ENCODE measurements around the gene KLHL36.

KLHL36 gene

DNA sequence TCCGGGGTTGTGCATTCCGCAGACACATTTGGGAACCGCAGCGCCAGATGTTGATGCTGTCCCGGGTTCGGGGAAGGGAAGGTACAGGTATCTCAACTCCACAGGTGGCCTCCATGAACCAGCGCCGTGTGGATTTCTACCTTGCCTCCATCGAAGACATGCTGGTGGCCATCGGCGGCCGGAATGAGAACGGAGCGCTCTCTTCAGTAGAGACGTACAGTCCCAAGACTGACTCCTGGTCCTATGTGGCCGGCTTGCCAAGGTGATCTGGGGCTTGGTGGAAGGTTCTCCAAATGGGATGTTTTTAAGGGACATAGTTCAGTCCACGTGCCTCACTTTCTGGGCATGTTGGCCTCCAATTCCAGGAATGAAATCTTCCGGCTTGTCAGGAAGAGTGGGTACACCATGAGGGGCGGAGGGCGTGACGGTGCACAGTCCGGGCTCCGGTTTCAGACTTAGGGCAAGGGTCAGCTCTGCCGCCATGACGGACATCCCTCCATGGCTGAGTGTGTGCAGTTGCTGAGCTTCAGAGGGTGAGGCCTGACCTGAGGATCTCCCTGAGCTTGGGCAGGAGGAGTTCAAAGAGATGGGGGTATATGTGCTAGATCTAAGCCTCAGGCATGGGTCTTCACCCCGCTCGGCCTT is 11.5 kb downstream of the KLHL36 start:
- Histone ChIP-seq H3K4me1 (ENCODE audit: insufficient read depth, low read length, poor library complexity, severe bottlenecking) (peaks cover 10% of the 10 kb centered on the region), H3K4me2 (ENCODE audit: low read depth, low read length, poor library complexity, severe bottlenecking) (no peak overlapping the region), H2AFZ (ENCODE audit: low read length) (no peak overlapping the region), H3K27me3 (ENCODE audit: insufficient read depth, low read length, poor library complexity, severe bottlenecking) (no peaks in the 10 kb centered on the region), H3K9me3 (ENCODE audit: insufficient read depth, low read depth, low read length) (no peaks in the 10 kb centered on the region), H3K79me2 (ENCODE audit: insufficient read depth, low read length) (peaks cover 7% of the 10 kb centered on the region; the same call in 1 of the 2 replicates), H4K20me1 (ENCODE audit: insufficient read depth, low read length, poor library complexity, severe bottlenecking) (no peaks in the 10 kb centered on the region), H3K9ac (ENCODE audit: low read depth, low read length, poor library complexity, severe bottlenecking) (no peak overlapping the region), H3K9me2 (replicated peaks; ENCODE audit: low read depth, low read length) (no peaks in the 10 kb centered on the region), H3K4me3 (ENCODE audit: low read length, poor library complexity, severe bottlenecking) (no peak overlapping the region), H3K36me3 (ENCODE audit: insufficient read depth, low read length) (peaks cover 50% of the 10 kb centered on the region; the same call in 1 of the 2 replicates), H3F3A (ENCODE audit: low read depth) (no peaks in the 10 kb centered on the region)
- TF ChIP-seq EZH2phosphoT487 (IDR thresholded peaks at IDR 0.05; ENCODE audit: borderline replicate concordance) = no peak
- TF ChIP-seq, protein P1, sequence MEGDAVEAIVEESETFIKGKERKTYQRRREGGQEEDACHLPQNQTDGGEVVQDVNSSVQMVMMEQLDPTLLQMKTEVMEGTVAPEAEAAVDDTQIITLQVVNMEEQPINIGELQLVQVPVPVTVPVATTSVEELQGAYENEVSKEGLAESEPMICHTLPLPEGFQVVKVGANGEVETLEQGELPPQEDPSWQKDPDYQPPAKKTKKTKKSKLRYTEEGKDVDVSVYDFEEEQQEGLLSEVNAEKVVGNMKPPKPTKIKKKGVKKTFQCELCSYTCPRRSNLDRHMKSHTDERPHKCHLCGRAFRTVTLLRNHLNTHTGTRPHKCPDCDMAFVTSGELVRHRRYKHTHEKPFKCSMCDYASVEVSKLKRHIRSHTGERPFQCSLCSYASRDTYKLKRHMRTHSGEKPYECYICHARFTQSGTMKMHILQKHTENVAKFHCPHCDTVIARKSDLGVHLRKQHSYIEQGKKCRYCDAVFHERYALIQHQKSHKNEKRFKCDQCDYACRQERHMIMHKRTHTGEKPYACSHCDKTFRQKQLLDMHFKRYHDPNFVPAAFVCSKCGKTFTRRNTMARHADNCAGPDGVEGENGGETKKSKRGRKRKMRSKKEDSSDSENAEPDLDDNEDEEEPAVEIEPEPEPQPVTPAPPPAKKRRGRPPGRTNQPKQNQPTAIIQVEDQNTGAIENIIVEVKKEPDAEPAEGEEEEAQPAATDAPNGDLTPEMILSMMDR (conservative IDR thresholded peaks at IDR 0.05; ENCODE audit: low read length) = no peak

GRCh38 chr16:84660973-84661372 is 12.7 kb downstream of the KLHL36 start:
- H3K79me2 ChIP-seq (ENCODE audit: insufficient read depth, low read length) = 0 out of 2 replicates have a peak, but pooled peaks cover under 1% of the 10 kb centered on the region
- no peaks in the 10 kb centered on the region for H3K9me3 ChIP-seq (ENCODE audit: insufficient read depth, low read depth, low read length)
- peaks cover 8% of the 10 kb centered on the region for H3K4me1 ChIP-seq (ENCODE audit: insufficient read depth, low read length, poor library complexity, severe bottlenecking)
- H3K4me2 ChIP-seq (ENCODE audit: low read depth, low read length, poor library complexity, severe bottlenecking) = no peak overlapping the region
- no peak overlapping the region for H2AFZ ChIP-seq (ENCODE audit: low read length)
- H3K36me3 ChIP-seq (ENCODE audit: insufficient read depth, low read length) = peaks cover 50% of the 10 kb centered on the region; the same call in 1 of the 2 replicates
- H3F3A ChIP-seq (ENCODE audit: low read depth) = no peaks in the 10 kb centered on the region
- H3K9me2 ChIP-seq (replicated peaks; ENCODE audit: low read depth, low read length) = no peaks in the 10 kb centered on the region
- H3K9ac ChIP-seq (ENCODE audit: low read depth, low read length, poor library complexity, severe bottlenecking) = no peak overlapping the region
- no peak overlapping the region for H3K4me3 ChIP-seq (ENCODE audit: low read length, poor library complexity, severe bottlenecking)
- TF ChIP-seq EZH2phosphoT487 (IDR thresholded peaks at IDR 0.05; ENCODE audit: borderline replicate concordance) = no peak
- TF ChIP-seq, protein P1 (conservative IDR thresholded peaks at IDR 0.05; ENCODE audit: low read length) = no peak
- no peaks in the 10 kb centered on the region for H3K27me3 ChIP-seq (ENCODE audit: insufficient read depth, low read length, poor library complexity, severe bottlenecking)
- H4K20me1 ChIP-seq (ENCODE audit: insufficient read depth, low read length, poor library complexity, severe bottlenecking) = no peaks in the 10 kb centered on the region

- Histone ChIP-seq H3K4me2 (ENCODE audit: low read depth, low read length, poor library complexity, severe bottlenecking) (no peak overlapping the region), H3K9ac (ENCODE audit: low read depth, low read length, poor library complexity, severe bottlenecking) (no peak overlapping the region), H3K27me3 (ENCODE audit: insufficient read depth, low read length, poor library complexity, severe bottlenecking) (no peaks in the 10 kb centered on the region), H4K20me1 (ENCODE audit: insufficient read depth, low read length, poor library complexity, severe bottlenecking) (no peaks in the 10 kb centered on the region), H3K4me3 (ENCODE audit: low read length, poor library complexity, severe bottlenecking) (no peak overlapping the region), H2AFZ (ENCODE audit: low read length) (no peak overlapping the region), H3K4me1 (ENCODE audit: insufficient read depth, low read length, poor library complexity, severe bottlenecking) (peaks cover 5% of the 10 kb centered on the region), H3K9me3 (ENCODE audit: insufficient read depth, low read depth, low read length) (no peaks in the 10 kb centered on the region), H3K9me2 (replicated peaks; ENCODE audit: low read depth, low read length) (no peaks in the 10 kb centered on the region), H3F3A (ENCODE audit: low read depth) (no peaks in the 10 kb centered on the region), H3K79me2 (ENCODE audit: insufficient read depth, low read length) (no peaks in the 10 kb centered on the region), H3K36me3 (ENCODE audit: insufficient read depth, low read length) (peaks cover 50% of the 10 kb centered on the region; the same call in 1 of the 2 replicates)
- no peak for TF ChIP-seq EZH2phosphoT487 (IDR thresholded peaks at IDR 0.05; ENCODE audit: borderline replicate concordance)
Observed at GRCh38 chr16:84661418-84662060, 13.2 kb downstream of the KLHL36 start.

Data from Loucy (cell line).